Activated CD4-positive, CD25-positive, alpha-beta regulatory T cell treated with anti-CD3 and anti-CD28 coated beads, Interleukin-2, amount 50 U/mL, for 16 hours (primary cell): Measurements from ENCODE around the gene STEAP1B.
"Not testable (repeated sequence)": the region's sequence is repeated elsewhere in the genome, so short reads cannot be mapped to it uniquely, and the experiment has no call there.

Source experiments
- DNase-seq: peaks from one replicate; pipeline ENCODE4 v3.0.0-alpha.2; 2020; ENCODE audit warnings: low read depth, low spot score

The STEAP1B gene

GRCh38 chr7:22433165-22433700, 66.8 kb downstream of the STEAP1B start:
- not testable (repeated sequence) for DNase-seq

GRCh38 chr7:22432203-22432718, 67.7 kb downstream of the STEAP1B start:
- no peak for DNase-seq

DNA sequence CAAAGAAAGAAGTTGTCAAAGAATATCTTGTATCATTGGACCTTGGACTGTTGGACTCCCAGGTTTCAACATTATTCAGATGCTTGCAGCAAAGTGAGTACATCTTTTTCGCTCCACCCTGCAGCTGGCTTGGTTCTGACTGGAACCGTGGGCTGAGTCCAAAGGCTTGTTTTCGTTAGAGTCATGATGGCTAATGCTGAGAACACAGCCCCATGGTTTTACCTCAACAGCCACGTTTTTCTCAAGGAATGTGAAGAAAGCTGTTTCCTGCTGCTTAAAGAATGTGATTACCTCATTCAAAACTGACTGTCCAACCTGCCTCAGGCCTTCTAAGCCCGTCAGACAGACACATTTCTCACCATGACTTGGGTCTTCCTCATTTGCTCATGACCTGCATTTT, 69.5 kb downstream of the STEAP1B start:
- no peak for DNase-seq

DNA sequence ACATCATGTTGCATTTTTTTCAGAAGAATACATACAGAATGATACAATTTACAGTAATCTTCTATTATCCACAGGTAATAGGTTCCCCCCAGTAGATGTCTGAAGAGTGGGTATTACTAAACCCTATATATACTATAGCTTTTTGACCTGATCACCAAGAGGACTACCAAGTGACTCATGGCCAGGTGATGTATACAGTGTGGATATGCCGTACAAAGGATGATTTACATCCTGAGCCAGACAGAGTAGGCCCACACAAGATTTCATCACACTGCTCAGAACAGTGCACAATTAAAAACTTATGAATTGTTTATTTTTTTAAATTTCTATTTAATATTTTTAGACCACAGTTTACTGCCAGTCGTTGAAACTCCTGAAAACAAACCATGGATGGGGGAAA, 70.6 kb downstream of the STEAP1B start:
- no peak for DNase-seq

- no peak for DNase-seq
These were observed 72.1 kb downstream of the STEAP1B start for GRCh38 chr7:22427855-22428254.

GRCh38 chr7:22427104-22427503, 72.9 kb downstream of the STEAP1B start:
- no peak for DNase-seq

DNA sequence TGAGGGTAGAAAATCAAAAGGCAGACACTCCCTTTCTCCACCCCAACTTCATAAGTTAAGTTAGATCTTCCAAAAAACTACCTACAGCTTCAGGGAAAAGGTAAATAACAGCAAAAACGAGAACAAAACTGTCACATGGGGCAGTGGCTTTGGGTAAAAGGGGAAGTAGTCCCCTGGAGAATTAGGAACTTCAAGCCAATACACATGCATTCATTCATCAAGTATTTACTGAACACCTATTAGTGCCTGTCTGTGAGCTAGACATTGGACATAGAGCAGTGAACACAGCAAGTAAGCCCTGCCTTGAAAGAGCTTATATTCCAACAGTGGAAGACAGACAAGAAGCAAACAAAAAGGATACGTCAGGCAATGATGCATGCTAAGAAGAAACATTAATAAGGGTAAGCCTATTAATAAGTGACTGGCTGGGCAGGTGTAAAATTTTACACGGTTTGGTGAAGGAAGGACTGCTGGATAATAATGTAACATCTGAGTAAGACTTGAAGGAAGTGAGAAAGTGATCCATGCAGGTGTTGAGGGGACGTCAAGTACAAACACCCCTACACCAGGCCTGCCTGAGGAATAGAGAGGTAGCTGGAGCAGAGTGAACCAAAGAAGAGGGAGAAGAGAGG, 73.4 kb downstream of the STEAP1B start:
- no peak for DNase-seq

GRCh38 chr7:22425361-22425760, 74.6 kb downstream of the STEAP1B start:
- DNase-seq, result no peak

DNA sequence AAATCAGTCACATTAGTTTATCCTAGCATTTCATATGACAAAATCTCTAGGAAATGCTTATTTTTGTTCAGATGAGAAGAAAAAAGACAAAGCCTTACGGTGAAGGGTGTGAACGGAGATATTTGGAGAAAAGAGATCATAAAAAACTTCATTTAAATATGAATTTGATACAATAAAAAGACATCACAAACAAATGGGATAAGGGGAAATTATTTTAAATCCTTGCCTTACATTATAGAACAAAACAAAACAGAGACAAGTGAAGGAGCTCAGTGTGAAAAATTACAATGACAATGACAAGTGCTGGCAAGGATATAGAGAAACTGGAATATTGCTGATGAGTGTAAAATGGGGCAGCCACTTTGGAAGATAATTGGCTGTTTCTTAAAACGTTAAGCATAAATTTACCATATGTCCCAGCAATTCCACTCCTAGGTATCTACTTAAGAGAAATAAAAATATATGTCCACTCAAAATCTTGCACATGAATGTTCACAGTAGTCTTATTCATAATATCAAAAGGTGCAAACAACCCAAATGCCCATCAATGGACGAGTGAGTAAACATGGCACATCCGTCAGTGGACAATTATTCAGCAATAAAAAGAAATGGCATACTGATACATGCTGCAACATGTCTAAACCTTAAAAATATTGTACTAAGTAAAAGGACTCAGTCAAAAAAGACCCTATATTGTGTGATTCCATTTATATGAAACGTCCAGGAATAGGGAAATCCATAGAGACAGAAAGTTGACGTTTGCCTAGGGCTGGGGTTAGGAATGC, 77.0 kb downstream of the STEAP1B start:
- no peak for DNase-seq

DNA sequence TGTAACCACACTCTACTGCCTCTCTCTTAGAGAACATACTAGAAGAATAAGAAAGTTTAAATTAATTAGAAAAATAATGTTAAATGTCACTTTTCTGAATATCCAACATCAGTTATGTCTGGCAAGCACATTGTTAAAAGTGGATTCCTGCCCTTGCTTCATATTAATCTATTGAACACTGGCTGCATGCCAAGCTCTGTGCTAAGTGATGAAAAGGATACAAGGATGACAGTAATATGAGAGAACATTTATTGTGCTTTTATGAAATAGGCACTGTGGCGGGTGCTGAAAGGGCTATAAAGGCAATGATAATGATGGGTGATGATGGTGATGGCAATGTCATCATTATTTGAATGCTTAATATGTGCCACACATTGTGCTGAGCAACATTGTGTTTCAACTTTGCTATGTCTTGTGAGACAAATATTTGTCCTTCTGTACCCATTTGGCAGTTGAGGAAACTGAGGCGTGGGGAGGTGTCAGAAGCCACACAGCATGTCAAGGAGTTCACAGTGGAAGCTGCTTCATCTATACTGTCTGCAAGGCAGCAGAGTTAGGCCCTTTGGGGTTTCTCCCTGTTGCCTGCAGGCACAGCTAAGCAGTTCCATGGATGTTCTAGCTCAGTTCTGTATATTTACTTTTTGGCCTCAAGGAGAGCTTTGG, 78.9 kb downstream of the STEAP1B start:
- DNase-seq, result no peak

- DNase-seq, result no peak
These were observed 80.0 kb downstream of the STEAP1B start for GRCh38 chr7:22420008-22420407.

GRCh38 chr7:22419488-22419887, 80.5 kb downstream of the STEAP1B start:
- no peak for DNase-seq

GRCh38 chr7:22418251-22419046, 81.5 kb downstream of the STEAP1B start:
- DNase-seq, result no peak

DNA sequence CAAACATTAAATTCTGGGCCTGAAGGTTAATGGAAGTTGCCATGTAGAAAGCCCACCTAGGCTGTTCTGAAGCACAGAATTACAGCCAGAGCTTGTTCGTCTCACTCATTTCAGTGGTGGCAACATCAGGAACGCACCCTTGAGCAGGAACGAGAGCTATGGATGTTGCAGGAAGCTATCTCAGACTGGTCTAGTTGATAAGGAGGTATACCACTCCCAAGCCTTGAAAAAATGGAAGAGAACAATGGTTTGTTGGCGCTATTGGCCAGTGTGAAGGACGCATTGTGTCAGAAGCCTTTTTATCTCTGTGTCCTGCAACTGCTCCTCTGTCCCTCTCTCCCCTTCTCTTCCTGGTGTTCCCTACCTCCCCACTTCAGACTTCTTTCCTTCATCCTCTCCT, 82.1 kb downstream of the STEAP1B start:
- no peak for DNase-seq

GRCh38 chr7:22417349-22417748, 82.6 kb downstream of the STEAP1B start:
- DNase-seq, result no peak

DNA sequence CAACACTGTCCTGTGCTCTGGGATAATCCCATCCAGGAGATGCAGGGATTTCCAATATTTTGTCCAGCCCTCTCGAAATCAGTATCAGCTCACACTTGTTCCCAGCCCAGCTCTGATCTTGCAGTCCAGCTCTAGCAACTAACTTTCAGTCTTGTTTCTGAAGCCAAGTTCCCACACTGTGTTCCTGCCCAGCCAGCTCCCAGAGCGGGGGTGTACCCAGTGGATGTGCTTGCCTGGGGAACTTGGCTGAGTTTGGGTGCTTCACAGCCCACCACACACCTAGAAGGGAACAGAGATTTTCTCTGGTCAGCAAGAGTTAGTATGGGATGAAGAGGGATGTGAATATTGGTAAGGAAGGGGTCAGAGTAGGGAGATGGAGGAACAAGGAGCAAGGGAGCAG, 85.6 kb downstream of the STEAP1B start:
- no peak for DNase-seq

GRCh38 chr7:22413211-22413610, 86.8 kb downstream of the STEAP1B start:
- DNase-seq, result no peak

DNA sequence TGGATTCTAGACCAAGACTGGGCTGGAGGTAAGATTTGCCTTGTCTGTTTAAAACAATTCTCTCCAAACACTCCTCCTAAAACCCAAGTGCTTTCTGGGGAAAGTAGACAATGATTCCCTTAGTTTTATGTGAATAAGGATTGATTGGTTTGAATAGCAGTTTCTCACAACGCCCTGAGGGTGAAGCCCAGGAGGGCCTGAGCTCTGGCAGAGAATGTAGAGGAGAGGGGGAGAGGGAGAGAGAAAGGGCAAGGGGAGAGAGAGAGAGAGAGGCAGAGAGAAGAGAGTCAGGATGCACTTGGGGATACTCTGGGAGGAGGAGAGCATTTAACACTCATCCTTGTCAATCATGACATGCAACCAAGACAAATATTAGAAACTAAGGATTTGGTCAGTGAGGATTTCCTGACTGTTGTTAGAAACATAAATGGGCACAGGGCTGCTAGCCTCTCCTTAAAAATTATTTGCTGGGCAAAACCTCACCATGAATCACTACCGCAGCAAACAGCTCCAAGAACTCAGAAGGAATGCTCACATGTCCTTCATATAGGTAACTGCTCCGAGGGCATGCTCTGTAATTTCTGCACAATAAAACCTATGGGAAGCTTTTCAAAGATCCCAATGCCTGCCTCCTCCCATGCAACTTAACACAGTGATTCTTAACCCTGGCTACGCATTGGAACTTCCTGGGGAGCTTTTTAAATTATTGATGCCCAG, 87.9 kb downstream of the STEAP1B start:
- no peak for DNase-seq

GRCh38 chr7:22406715-22407114, 93.3 kb downstream of the STEAP1B start:
- no peak for DNase-seq

- no peak for DNase-seq
These were observed 95.5 kb downstream of the STEAP1B start for GRCh38 chr7:22404421-22405023.
